H1 (cell line): Measurements from ENCODE around the gene COL4A1. TPM values are rescaled to one million over a fixed set of nuclear protein-coding genes. Genes with fewer than 3 reads are reported as not detected.
A peak's percentile ranks its signal among the peaks of the same experiment; 100 is the strongest.

ENCODE experiments used
- CTCF ChIA-PET: fragments of 300-600 bp; sonication (Branson Sonifier 250); formaldehyde crosslinking; loops from one replicate; lab custom pipeline; 2021; ENCODE audit not compliant: partially characterized antibody; lab: Charles Lee
- POLR2A ChIA-PET: fragments of 300-600 bp; sonication (Branson Sonifier 250); formaldehyde crosslinking; loops from one replicate; lab custom pipeline; 2021; ENCODE audit warnings: inconsistent platforms; ENCODE audit not compliant: partially characterized antibody; lab: Charles Lee
- DNase-seq, 2 experiments: peaks; one replicate each; pipeline versions ENCODE4 v3.0.0 to v3.0.0-alpha.2; 2010 to 2022; ENCODE audit warnings: low spot score in 2 of 2, low read depth in 1 of 2, mixed read lengths in 1 of 2
- FAIRE-seq: peaks from 2 replicates; lab custom pipeline; 2011; peaks lifted over from hg19 to GRCh38; lab: Jason Lieb, UNC
- H2AFZ ChIP-seq: 2 replicates; pipeline ENCODE4 v1.8.1; 2012; ENCODE audit warnings: low read length, inconsistent platforms
- H2AK5ac ChIP-seq: 2 replicates; pipeline ENCODE4 v1.6.1; 2013; ENCODE audit warnings: low read depth, low read length
- H2BK120ac ChIP-seq: replicated peaks from 2 replicates; pipeline ENCODE3; 2013; ENCODE audit warnings: low read depth, low read length, inconsistent platforms
- H2BK12ac ChIP-seq: 2 replicates; pipeline ENCODE4 v1.6.1; 2013; ENCODE audit warnings: low read depth, low read length
- H2BK15ac ChIP-seq: 2 replicates; pipeline ENCODE4 v1.6.1; 2013; ENCODE audit warnings: low read length
- H2BK20ac ChIP-seq: 2 replicates; pipeline ENCODE4 v1.6.1; 2013; ENCODE audit warnings: low read length
- H2BK5ac ChIP-seq: 2 replicates; pipeline ENCODE4 v1.6.1; 2013; ENCODE audit warnings: low read depth, low read length
- H3K14ac ChIP-seq: 2 replicates; pipeline ENCODE4 v1.6.1; 2013; ENCODE audit warnings: inconsistent platforms; ENCODE audit not compliant: insufficient read length
- H3K18ac ChIP-seq: 2 replicates; pipeline ENCODE4 v1.6.1; 2013; ENCODE audit warnings: low read length; ENCODE audit errors: extremely low read depth
- H3K23ac ChIP-seq: 2 replicates; pipeline ENCODE4 v1.6.1; 2013; ENCODE audit warnings: inconsistent platforms; ENCODE audit not compliant: insufficient read length
- H3K23me2 ChIP-seq: 2 replicates; pipeline ENCODE4 v1.6.1; 2013; ENCODE audit warnings: low read depth, low read length
- H3K27ac ChIP-seq: 2 replicates; pipeline ENCODE4 v1.6.1; 2011; ENCODE audit warnings: low read depth, low read length, inconsistent platforms
- H3K27me3 ChIP-seq, 4 experiments: replicated peaks in 1 of 4; 1 replicate in 1 of 4; 2 replicates in 3 of 4; pipeline versions ENCODE4 v1.6.1 to v1.8.1; 2011 to 2013; ENCODE audit warnings: low read length in 3 of 4, mild to moderate bottlenecking in 3 of 4, inconsistent platforms in 2 of 4, mixed read lengths in 2 of 4, moderate library complexity in 1 of 4; ENCODE audit not compliant: control insufficient read depth in 3 of 4, insufficient read depth in 3 of 4; ENCODE audit errors: extremely low read depth in 1 of 4
- H3K36me3 ChIP-seq, 4 experiments: 2 replicates each; pipeline versions ENCODE4 v1.6.1 to v1.8.1; 2011 to 2013; ENCODE audit warnings: mild to moderate bottlenecking in 4 of 4, low read length in 3 of 4, moderate library complexity in 2 of 4, control low read depth in 1 of 4, inconsistent platforms in 1 of 4; ENCODE audit not compliant: insufficient read depth in 4 of 4, control insufficient read depth in 2 of 4
- H3K4ac ChIP-seq: replicated peaks from 2 replicates; pipeline ENCODE3; 2013; ENCODE audit warnings: low read length, low read depth, mixed read lengths, inconsistent platforms; ENCODE audit not compliant: insufficient read length
- H3K4me1 ChIP-seq, 4 experiments: replicated peaks in 1 of 4; 1 replicate in 1 of 4; 2 replicates in 3 of 4; pipeline versions ENCODE4 v1.6.1 to v1.8.1; 2011 to 2013; ENCODE audit warnings: low read length in 3 of 4, inconsistent platforms in 2 of 4, mixed read lengths in 1 of 4; ENCODE audit not compliant: insufficient read depth in 4 of 4, control insufficient read depth in 3 of 4
- H3K4me2 ChIP-seq, 2 experiments: 2 replicates each; pipeline versions ENCODE4 v1.6.1 to v1.8.1; 2011 to 2013; ENCODE audit warnings: low read depth in 2 of 2, low read length in 2 of 2, control low read depth in 1 of 2, inconsistent platforms in 1 of 2, mild to moderate bottlenecking in 1 of 2; ENCODE audit not compliant: insufficient read depth in 1 of 2
- H3K4me3 ChIP-seq, 4 experiments: fragments of 200-600, 300-600 bp in 1 of 4; sonication (generic), shearing (Covaris generic), sonication (Bioruptor Twin) in 1 of 4; 2 replicates each; pipeline versions ENCODE4 v1.5.1 to v1.8.1; 2011 to 2016; ENCODE audit warnings: low read length in 4 of 4, low read depth in 3 of 4, control low read depth in 2 of 4, inconsistent platforms in 2 of 4, mild to moderate bottlenecking in 2 of 4, mixed read lengths in 1 of 4, moderate library complexity in 1 of 4; ENCODE audit not compliant: insufficient read depth in 2 of 4; ENCODE audit errors: extremely low read depth in 1 of 4
- H3K56ac ChIP-seq: replicated peaks from 2 replicates; pipeline ENCODE3; 2013; ENCODE audit warnings: low read depth, mild to moderate bottlenecking, mixed read lengths, low read length, inconsistent platforms; ENCODE audit not compliant: insufficient read length
- H3K79me1 ChIP-seq: 2 replicates; pipeline ENCODE4 v1.6.1; 2013; ENCODE audit warnings: low read depth, low read length, control low read depth
- H3K79me2 ChIP-seq, 2 experiments: 2 replicates each; pipeline versions ENCODE4 v1.6.1 to v1.8.1; 2012 to 2013; ENCODE audit warnings: low read length in 2 of 2, mild to moderate bottlenecking in 2 of 2, inconsistent platforms in 1 of 2; ENCODE audit not compliant: insufficient read depth in 2 of 2, control insufficient read depth in 1 of 2
- H3K9ac ChIP-seq, 4 experiments: replicated peaks in 1 of 4; 1 replicate in 1 of 4; 2 replicates in 3 of 4; pipeline versions ENCODE4 v1.6.1 to v1.8.1; 2011 to 2013; ENCODE audit warnings: low read depth in 3 of 4, low read length in 3 of 4, control low read depth in 2 of 4, mild to moderate bottlenecking in 2 of 4, moderate library complexity in 2 of 4, inconsistent platforms in 1 of 4; ENCODE audit errors: extremely low read depth in 1 of 4
- H3K9me3 ChIP-seq, 2 experiments: 2 replicates each; pipeline versions ENCODE4 v1.6.1 to v1.8.1; 2012 to 2013; ENCODE audit warnings: mild to moderate bottlenecking in 2 of 2, moderate library complexity in 2 of 2, control low read depth in 1 of 2, inconsistent platforms in 1 of 2, low read depth in 1 of 2, low read length in 1 of 2, mixed read lengths in 1 of 2; ENCODE audit not compliant: insufficient read depth in 2 of 2
- H4K20me1 ChIP-seq, 2 experiments: replicated peaks in 1 of 2; 2 replicates each; pipeline versions ENCODE3 to v1.8.1; 2011 to 2013; ENCODE audit warnings: inconsistent platforms in 2 of 2, low read length in 2 of 2, mild to moderate bottlenecking in 1 of 2; ENCODE audit not compliant: insufficient read depth in 2 of 2, control insufficient read depth in 1 of 2
- H4K5ac ChIP-seq: 2 replicates; pipeline ENCODE4 v1.6.1; 2013; ENCODE audit warnings: low read length, low read depth, mixed read lengths, inconsistent platforms; ENCODE audit not compliant: insufficient read length
- H4K8ac ChIP-seq: 2 replicates; pipeline ENCODE4 v1.8.0; 2013; ENCODE audit warnings: mild to moderate bottlenecking, moderate library complexity, low read length, inconsistent platforms; ENCODE audit not compliant: insufficient read depth; ENCODE audit errors: extremely low read depth
- H4K91ac ChIP-seq: replicated peaks from 2 replicates; pipeline ENCODE3; 2013; ENCODE audit warnings: low read length, mixed read lengths, inconsistent platforms; ENCODE audit not compliant: insufficient read length
- WGBS, 2 experiments: shearing (Covaris generic) in 1 of 2; methylation state at CpG; one replicate each; pipeline versions ENCODE4 v1.1.6 to v1.1.7; 2013 to 2015; ENCODE audit warnings: low lambda C conversion rate in 2 of 2, mixed read lengths in 2 of 2, inconsistent platforms in 1 of 2, low coverage in 1 of 2, missing lambda C conversion rate in 1 of 2; ENCODE audit not compliant: insufficient replicate concordance in 2 of 2, insufficient coverage in 1 of 2, insufficient read length in 1 of 2; ENCODE audit errors: extremely low coverage in 1 of 2, missing lambda C conversion rate in 1 of 2; 5-methylcytosine and 5-hydroxymethylcytosine counted together
- polyA plus RNA-seq, 7 experiments: library from polyadenylated mRNA; depleted of rRNA in 3 of 7; stranded (reverse) in 5 of 7; unstranded in 2 of 7; fragments of >200 nt in 5 of 7; fragments of 200-250 nt in 2 of 7; gene quantifications; 1 replicate in 5 of 7; 2 replicates in 1 of 7; 4 replicates in 1 of 7; pipeline versions ENCODE4 v1.2.1 to v1.2.3, GENCODE V29; 2011 to 2013; ENCODE audit warnings: missing spikeins in 2 of 7, mixed read lengths in 2 of 7
- total RNA-seq: library from RNA; stranded (reverse); fragmentation: NEBNext Ultra II Directional; extraction: Animal tissue kit (Norgen Biotek cat#: 25700); gene quantifications from 2 replicates; pipeline ENCODE4 v1.2.1, GENCODE V29; 2021

COL4A1 gene
- total and polyA plus RNA-seq, 2 of the 8 experiments (the other 6 are each of a cell fraction or from before 2014, with no cell fraction given) = 30.7 to 82.0 TPM

GRCh38 chr13:110129539-110130186 is 177.3 kb downstream of the COL4A1 start:
- POLR2A ChIA-PET = no interaction called here
- H3K4me1 ChIP-seq = peaks cover 5 to 25% (median 16%) of the 10 kb centered on the region in 4 experiments; a peak in 6 of 7 replicates

More at GRCh38 chr13:110129539-110130186, 177.3 kb downstream of the COL4A1 start:
- Histone ChIP-seq H3K56ac (no peak overlapping the region), H3K79me2 (no peaks in the 10 kb centered on the region), H3K4me2 (no peak overlapping the region), H2AFZ (no peak overlapping the region), H3K23me2 (no peaks in the 10 kb centered on the region), H4K5ac (no peak overlapping the region), H2BK15ac (0 out of 2 replicates have a peak overlapping the region, but pooled peaks have one; percentile 12), H2BK120ac (no peak overlapping the region), H2AK5ac (no peak overlapping the region), H3K36me3 (no peaks in the 10 kb centered on the region), H2BK20ac (0 out of 2 replicates have a peak overlapping the region, but pooled peaks have one; percentile 35), H4K20me1 (no peaks in the 10 kb centered on the region), H2BK5ac (no peak overlapping the region), H3K4ac (no peak overlapping the region), H3K23ac (no peak overlapping the region), H3K79me1 (no peaks in the 10 kb centered on the region), H3K18ac (no peak overlapping the region), H3K9me3 (no peaks in the 10 kb centered on the region), H3K9ac (no peak overlapping the region), H3K27ac (no peak overlapping the region), H4K91ac (no peak overlapping the region), H4K8ac (0 out of 2 replicates have a peak overlapping the region, but pooled peaks have one; percentile 25), H3K27me3 (peaks cover 0 to 4% (median 0%) of the 10 kb centered on the region in 4 experiments; a peak in 2 of 7 replicates), H2BK12ac (no peak overlapping the region), H3K4me3 (no peak overlapping the region), H3K14ac (no peak overlapping the region)
- WGBS, 2 experiments = 90% methylated on average over 14 of the region's 14 CpGs; no CpG with 5 or more reads in 1 of the 2 experiments
- CTCF ChIA-PET = interaction anchor here (0.6 to 0.9 kb wide), 3 partner anchors 11 to 154 kb away, joined by 3 to 4 read pairs (median 3); no protein-coding TSS in a partner anchor
- DNase-seq (no peak), FAIRE-seq (no peak)
